GM23338 (cell line): ENCODE data around the gene USP6NL. TPM values are rescaled to one million over a fixed set of nuclear protein-coding genes. Genes with fewer than 3 reads are reported as not detected.

Source experiments
- ATAC-seq: fragments of 200-7000 bp; cut with Tn5 transposase; 3 replicates; pipeline ENCODE4 v1.9.1; 2020
- DNase-seq: peaks from one replicate; pipeline ENCODE4 v3.0.0-alpha.2; 2015; ENCODE audit warnings: low spot score
- H2AFZ ChIP-seq: fragments of 200-600 bp; sonication (generic); 2 replicates; pipeline ENCODE4 v1.8.0; 2016; ENCODE audit warnings: antibody characterized with exemption, mild to moderate bottlenecking, moderate library complexity
- H3F3A ChIP-seq: fragments of 200-600 bp; sonication (generic); replicated peaks from 2 replicates; pipeline ENCODE4 v1.8.0; 2017; ENCODE audit warnings: antibody characterized with exemption, mixed run types, low read depth
- H3K27ac ChIP-seq: fragments of 200-600 bp; sonication (generic); 2 replicates; pipeline ENCODE4 v1.6.1; 2016; ENCODE audit warnings: low read depth
- H3K27me3 ChIP-seq: fragments of 200-600 bp; sonication (generic); 2 replicates; pipeline ENCODE4 v1.8.0; 2016; ENCODE audit warnings: mild to moderate bottlenecking, mixed run types, moderate library complexity; ENCODE audit not compliant: insufficient read depth
- H3K36me3 ChIP-seq: fragments of 200-600 bp; sonication (generic); 2 replicates; pipeline ENCODE4 v1.8.0; 2016; ENCODE audit warnings: mild to moderate bottlenecking; ENCODE audit not compliant: insufficient read depth
- H3K4me1 ChIP-seq: fragments of 200-600 bp; sonication (generic); 2 replicates; pipeline ENCODE4 v1.8.0; 2016; ENCODE audit warnings: mild to moderate bottlenecking, moderate library complexity; ENCODE audit not compliant: insufficient read depth
- H3K4me2 ChIP-seq: fragments of 200-600 bp; sonication (generic); 2 replicates; pipeline ENCODE4 v1.7.1; 2017; ENCODE audit warnings: mixed run types
- H3K4me3 ChIP-seq: fragments of 200-600 bp; sonication (generic); 2 replicates; pipeline ENCODE4 v1.6.1; 2016; ENCODE audit warnings: mixed run types
- H3K79me2 ChIP-seq: fragments of 200-600 bp; sonication (generic); replicated peaks from 2 replicates; pipeline ENCODE4 v1.8.0; 2017; ENCODE audit warnings: mild to moderate bottlenecking; ENCODE audit not compliant: insufficient read depth
- H3K9me2 ChIP-seq: fragments of 200-600 bp; sonication (generic); 2 replicates; pipeline ENCODE4 v1.8.0; 2017; ENCODE audit not compliant: insufficient read depth
- H4K20me1 ChIP-seq: fragments of 200-600 bp; sonication (generic); replicated peaks from 2 replicates; pipeline ENCODE4 v1.8.0; 2017; ENCODE audit warnings: mild to moderate bottlenecking; ENCODE audit not compliant: insufficient read depth
- H3K27ac Mint-ChIP-seq: 2 replicates; pipeline ENCODE4 v1.8.0; 2020; ENCODE audit warnings: inconsistent platforms, mild to moderate bottlenecking, moderate library complexity, mixed read lengths
- H3K27me3 Mint-ChIP-seq: 3 replicates; pipeline ENCODE4 v1.8.0; 2022; ENCODE audit warnings: low read depth, mild to moderate bottlenecking, moderate library complexity, mixed read lengths, inconsistent platforms; ENCODE audit not compliant: insufficient read depth, poor library complexity
- H3K36me3 Mint-ChIP-seq: 3 replicates; pipeline ENCODE4 v1.8.0; 2021; ENCODE audit warnings: low read depth, mild to moderate bottlenecking, inconsistent platforms, moderate library complexity, mixed read lengths
- H3K4me1 Mint-ChIP-seq: 3 replicates; pipeline ENCODE4 v1.8.0; 2020; ENCODE audit warnings: mild to moderate bottlenecking, inconsistent platforms, mixed read lengths
- H3K4me3 Mint-ChIP-seq: 3 replicates; pipeline ENCODE4 v1.8.0; 2021; ENCODE audit warnings: moderate library complexity, mild to moderate bottlenecking, inconsistent platforms, mixed read lengths
- H3K9me3 Mint-ChIP-seq: 3 replicates; pipeline ENCODE4 v1.8.0; 2020; ENCODE audit warnings: moderate library complexity, mild to moderate bottlenecking, inconsistent platforms, mixed read lengths
- CREB1 ChIP-seq: fragments of 250-450 bp; sonication (Bioruptor Pico); IDR thresholded peaks from 2 replicates; pipeline ENCODE4 v1.5.0; 2020; ENCODE audit warnings: low read depth, mild to moderate bottlenecking, moderate library complexity
- ETS1 ChIP-seq: IDR thresholded peaks from 2 replicates; pipeline ENCODE4 v1.6.1; 2016; ENCODE audit warnings: antibody characterized with exemption
- EZH2 ChIP-seq: fragments of 200-600 bp; sonication (generic); IDR thresholded peaks from one replicate; pipeline ENCODE4 v1.8.0; 2017; ENCODE audit warnings: antibody characterized with exemption, mild to moderate bottlenecking, low read depth; ENCODE audit not compliant: unreplicated experiment
- NANOG ChIP-seq: IDR thresholded peaks from 2 replicates; pipeline ENCODE4 v1.6.1; 2016; ENCODE audit warnings: antibody characterized with exemption, borderline replicate concordance
- POLR2AphosphoS5 ChIP-seq: IDR thresholded peaks from 2 replicates; pipeline ENCODE4 v1.6.1; 2016; ENCODE audit warnings: antibody characterized with exemption, low read depth
- polyA plus RNA-seq: library from polyadenylated mRNA; unstranded; fragments of >200 nt; fragmentation: Nextera tagmentation; extraction: Ambion mirVana; gene quantifications from 2 replicates; pipeline ENCODE4 v1.2.1, GENCODE V29; 2016
- total RNA-seq: library from RNA; depleted of rRNA; stranded (reverse); fragments of >200 nt; shearing (Covaris generic); gene quantifications from 2 replicates; pipeline ENCODE4 v1.2.3, GENCODE V29; 2014
- TF ChIP-seq, protein P1 (sequence below): fragments of 250-450 bp; sonication (Bioruptor Pico); IDR thresholded peaks from 2 replicates; pipeline ENCODE4 v1.5.0; 2020; ENCODE audit warnings: mild to moderate bottlenecking, moderate library complexity

USP6NL gene
- total and polyA plus RNA-seq, 2 experiments from 2014 or later: 8.1 to 29.7 TPM

DNA sequence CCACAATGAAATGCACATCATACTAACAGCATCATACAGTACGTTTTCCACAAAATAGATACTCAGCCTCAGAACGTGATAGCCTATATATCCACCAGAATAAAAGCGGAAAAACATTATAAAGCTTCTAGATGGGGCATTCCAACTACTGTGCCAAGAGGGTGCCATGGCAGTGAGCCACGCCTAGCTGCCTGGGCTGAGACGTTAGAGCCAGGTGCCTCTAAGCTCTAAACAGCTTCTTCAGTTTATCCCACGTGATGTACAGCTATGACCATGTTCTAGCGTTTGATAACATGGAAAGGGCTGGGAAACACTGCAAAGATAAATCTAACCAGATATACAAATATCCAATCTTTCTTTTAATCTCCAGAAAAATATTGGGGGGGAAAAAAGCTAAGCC, 17.8 kb downstream of the USP6NL start (continued):
- TF ChIP-seq, protein P1, sequence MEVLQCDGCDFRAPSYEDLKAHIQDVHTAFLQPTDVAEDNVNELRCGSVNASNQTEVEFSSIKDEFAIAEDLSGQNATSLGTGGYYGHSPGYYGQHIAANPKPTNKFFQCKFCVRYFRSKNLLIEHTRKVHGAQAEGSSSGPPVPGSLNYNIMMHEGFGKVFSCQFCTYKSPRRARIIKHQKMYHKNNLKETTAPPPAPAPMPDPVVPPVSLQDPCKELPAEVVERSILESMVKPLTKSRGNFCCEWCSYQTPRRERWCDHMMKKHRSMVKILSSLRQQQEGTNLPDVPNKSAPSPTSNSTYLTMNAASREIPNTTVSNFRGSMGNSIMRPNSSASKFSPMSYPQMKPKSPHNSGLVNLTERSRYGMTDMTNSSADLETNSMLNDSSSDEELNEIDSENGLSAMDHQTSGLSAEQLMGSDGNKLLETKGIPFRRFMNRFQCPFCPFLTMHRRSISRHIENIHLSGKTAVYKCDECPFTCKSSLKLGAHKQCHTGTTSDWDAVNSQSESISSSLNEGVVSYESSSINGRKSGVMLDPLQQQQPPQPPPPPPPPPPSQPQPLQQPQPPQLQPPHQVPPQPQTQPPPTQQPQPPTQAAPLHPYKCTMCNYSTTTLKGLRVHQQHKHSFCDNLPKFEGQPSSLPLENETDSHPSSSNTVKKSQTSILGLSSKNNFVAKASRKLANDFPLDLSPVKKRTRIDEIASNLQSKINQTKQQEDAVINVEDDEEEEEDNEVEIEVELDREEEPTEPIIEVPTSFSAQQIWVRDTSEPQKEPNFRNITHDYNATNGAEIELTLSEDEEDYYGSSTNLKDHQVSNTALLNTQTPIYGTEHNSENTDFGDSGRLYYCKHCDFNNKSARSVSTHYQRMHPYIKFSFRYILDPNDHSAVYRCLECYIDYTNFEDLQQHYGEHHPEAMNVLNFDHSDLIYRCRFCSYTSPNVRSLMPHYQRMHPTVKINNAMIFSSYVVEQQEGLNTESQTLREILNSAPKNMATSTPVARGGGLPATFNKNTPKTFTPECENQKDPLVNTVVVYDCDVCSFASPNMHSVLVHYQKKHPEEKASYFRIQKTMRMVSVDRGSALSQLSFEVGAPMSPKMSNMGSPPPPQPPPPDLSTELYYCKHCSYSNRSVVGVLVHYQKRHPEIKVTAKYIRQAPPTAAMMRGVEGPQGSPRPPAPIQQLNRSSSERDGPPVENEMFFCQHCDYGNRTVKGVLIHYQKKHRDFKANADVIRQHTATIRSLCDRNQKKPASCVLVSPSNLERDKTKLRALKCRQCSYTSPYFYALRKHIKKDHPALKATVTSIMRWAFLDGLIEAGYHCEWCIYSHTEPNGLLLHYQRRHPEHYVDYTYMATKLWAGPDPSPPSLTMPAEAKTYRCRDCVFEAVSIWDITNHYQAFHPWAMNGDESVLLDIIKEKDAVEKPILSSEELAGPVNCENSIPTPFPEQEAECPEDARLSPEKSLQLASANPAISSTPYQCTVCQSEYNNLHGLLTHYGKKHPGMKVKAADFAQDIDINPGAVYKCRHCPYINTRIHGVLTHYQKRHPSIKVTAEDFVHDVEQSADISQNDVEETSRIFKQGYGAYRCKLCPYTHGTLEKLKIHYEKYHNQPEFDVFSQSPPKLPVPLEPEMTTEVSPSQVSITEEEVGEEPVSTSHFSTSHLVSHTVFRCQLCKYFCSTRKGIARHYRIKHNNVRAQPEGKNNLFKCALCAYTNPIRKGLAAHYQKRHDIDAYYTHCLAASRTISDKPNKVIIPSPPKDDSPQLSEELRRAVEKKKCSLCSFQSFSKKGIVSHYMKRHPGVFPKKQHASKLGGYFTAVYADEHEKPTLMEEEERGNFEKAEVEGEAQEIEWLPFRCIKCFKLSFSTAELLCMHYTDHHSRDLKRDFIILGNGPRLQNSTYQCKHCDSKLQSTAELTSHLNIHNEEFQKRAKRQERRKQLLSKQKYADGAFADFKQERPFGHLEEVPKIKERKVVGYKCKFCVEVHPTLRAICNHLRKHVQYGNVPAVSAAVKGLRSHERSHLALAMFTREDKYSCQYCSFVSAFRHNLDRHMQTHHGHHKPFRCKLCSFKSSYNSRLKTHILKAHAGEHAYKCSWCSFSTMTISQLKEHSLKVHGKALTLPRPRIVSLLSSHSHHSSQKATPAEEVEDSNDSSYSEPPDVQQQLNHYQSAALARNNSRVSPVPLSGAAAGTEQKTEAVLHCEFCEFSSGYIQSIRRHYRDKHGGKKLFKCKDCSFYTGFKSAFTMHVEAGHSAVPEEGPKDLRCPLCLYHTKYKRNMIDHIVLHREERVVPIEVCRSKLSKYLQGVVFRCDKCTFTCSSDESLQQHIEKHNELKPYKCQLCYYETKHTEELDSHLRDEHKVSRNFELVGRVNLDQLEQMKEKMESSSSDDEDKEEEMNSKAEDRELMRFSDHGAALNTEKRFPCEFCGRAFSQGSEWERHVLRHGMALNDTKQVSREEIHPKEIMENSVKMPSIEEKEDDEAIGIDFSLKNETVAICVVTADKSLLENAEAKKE (CRISPR knock-in tag): no peak
- TF ChIP-seq CREB1 (CRISPR knock-in tag) (no peak), POLR2AphosphoS5 (no peak), EZH2 (no peak)

DNA sequence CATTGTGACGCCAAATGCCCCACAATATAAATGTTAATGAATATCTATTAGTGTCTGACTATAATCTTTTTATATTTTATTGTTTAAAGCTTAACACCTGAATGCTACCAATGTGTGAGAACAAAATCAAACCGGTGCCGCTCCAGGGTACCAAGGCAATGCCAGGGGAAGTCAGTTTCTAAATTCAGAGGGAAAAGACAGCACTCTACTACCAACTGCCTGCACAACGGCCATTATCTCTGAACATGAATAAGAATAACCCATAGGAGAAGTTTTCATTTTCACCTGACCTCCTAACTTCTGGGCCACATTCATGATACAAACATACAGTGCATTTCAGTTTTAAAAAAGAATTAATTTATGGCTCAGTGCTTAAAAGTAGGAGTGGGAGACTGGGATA, 21.7 kb downstream of the USP6NL start:
- H3K27ac ChIP-seq: no peak overlapping the region
- no peak overlapping the region for H3K4me3 Mint-ChIP-seq
- ATAC-seq: no peak

More for the DNA sequence above, 21.7 kb downstream of the USP6NL start:
- no peaks in the 10 kb centered on the region for H3F3A ChIP-seq
- Mint-ChIP-seq H3K36me3 (peaks cover 17% of the 10 kb centered on the region), H3K9me3 (peaks cover 6% of the 10 kb centered on the region), H3K27me3 (no peaks in the 10 kb centered on the region), H3K4me1 (peaks cover 39% of the 10 kb centered on the region), H3K27ac (no peak overlapping the region)
- H3K4me2 ChIP-seq: 0 out of 2 replicates have a peak overlapping the region, but pooled peaks have one; percentile 9
- peaks cover 17% of the 10 kb centered on the region for H3K4me1 ChIP-seq
- peaks cover 5% of the 10 kb centered on the region for H4K20me1 ChIP-seq
- H3K27me3 ChIP-seq: no peaks in the 10 kb centered on the region
- TF ChIP-seq ETS1 (no peak), NANOG (no peak)
- DNase-seq: no peak
- 0 out of 2 replicates have a peak, but pooled peaks cover 3% of the 10 kb centered on the region for H3K36me3 ChIP-seq
- no peaks in the 10 kb centered on the region for H3K9me2 ChIP-seq
- peaks cover 99% of the 10 kb centered on the region for H3K79me2 ChIP-seq
- H3K4me3 ChIP-seq: no peak overlapping the region
- H2AFZ ChIP-seq: no peak overlapping the region
